ENCODE data around the gene CCDC106. TPM values are rescaled to one million over a fixed set of nuclear protein-coding genes. Genes with fewer than 3 reads are reported as not detected.

CCDC106 gene
- total RNA-seq, 1 experiment from 2014 or later: 21.1 TPM

DNA sequence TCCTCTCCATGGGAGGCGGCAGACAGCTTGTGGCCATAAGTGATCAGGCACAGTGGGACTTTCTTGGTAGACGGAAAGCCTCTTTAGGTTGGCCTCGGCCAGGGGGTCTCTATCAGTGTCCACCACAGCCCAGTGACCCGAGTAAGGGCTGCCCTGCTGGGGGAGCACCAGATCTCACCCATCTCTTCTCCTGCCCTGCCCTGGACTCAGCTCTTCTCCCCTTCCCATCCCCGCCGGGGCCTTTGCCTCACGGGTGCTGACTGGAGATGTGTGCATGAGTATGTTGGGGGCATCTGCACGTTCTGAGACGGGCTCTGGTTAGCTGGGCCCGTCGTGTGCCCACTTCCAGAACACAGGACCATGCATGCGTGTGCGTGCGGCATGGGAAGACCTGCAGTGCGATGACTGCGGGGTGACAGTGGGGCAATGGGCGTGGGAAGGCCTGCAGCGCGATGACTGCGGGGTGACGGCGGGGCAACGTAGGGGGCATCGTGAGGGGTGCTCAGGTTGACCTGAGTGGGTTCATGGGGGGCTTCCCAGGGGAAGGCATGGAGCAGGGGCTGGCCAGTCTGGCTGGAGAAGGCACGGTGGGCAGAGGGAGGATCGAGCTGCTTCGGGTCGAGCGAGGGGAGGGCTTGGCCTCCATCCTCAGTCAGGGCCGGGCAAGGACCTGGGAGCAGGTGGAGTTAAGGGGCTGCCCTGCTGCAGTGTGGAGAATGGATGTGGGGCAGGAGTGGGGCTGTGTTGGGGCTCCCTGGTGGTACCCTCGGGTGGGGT is 42.9 kb downstream of the CCDC106 start (continued):
- TF ChIP-seq, protein P1, sequence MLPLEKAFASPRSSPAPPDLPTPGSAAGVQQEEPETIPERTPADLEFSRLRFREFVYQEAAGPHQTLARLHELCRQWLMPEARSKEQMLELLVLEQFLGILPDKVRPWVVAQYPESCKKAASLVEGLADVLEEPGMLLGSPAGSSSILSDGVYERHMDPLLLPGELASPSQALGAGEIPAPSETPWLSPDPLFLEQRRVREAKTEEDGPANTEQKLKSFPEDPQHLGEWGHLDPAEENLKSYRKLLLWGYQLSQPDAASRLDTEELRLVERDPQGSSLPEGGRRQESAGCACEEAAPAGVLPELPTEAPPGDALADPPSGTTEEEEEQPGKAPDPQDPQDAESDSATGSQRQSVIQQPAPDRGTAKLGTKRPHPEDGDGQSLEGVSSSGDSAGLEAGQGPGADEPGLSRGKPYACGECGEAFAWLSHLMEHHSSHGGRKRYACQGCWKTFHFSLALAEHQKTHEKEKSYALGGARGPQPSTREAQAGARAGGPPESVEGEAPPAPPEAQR (CRISPR knock-in tag; IDR thresholded peaks at IDR 0.05): no peak
- TF ChIP-seq TCF7 (CRISPR knock-in tag; IDR thresholded peaks at IDR 0.05; ENCODE audit: low read depth) (no peak), SMAD4 (CRISPR knock-in tag; IDR thresholded peaks at IDR 0.05) (no peak), SOX15 (CRISPR knock-in tag; IDR thresholded peaks at IDR 0.05) (no peak)
- TF ChIP-seq, protein P2, sequence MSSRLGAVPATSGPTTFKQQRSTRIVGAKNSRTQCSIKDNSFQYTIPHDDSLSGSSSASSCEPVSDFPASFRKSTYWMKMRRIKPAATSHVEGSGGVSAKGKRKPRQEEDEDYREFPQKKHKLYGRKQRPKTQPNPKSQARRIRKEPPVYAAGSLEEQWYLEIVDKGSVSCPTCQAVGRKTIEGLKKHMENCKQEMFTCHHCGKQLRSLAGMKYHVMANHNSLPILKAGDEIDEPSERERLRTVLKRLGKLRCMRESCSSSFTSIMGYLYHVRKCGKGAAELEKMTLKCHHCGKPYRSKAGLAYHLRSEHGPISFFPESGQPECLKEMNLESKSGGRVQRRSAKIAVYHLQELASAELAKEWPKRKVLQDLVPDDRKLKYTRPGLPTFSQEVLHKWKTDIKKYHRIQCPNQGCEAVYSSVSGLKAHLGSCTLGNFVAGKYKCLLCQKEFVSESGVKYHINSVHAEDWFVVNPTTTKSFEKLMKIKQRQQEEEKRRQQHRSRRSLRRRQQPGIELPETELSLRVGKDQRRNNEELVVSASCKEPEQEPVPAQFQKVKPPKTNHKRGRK (CRISPR knock-in tag; IDR thresholded peaks at IDR 0.05; ENCODE audit: borderline replicate concordance): no peak
- TF ChIP-seq, protein P3, sequence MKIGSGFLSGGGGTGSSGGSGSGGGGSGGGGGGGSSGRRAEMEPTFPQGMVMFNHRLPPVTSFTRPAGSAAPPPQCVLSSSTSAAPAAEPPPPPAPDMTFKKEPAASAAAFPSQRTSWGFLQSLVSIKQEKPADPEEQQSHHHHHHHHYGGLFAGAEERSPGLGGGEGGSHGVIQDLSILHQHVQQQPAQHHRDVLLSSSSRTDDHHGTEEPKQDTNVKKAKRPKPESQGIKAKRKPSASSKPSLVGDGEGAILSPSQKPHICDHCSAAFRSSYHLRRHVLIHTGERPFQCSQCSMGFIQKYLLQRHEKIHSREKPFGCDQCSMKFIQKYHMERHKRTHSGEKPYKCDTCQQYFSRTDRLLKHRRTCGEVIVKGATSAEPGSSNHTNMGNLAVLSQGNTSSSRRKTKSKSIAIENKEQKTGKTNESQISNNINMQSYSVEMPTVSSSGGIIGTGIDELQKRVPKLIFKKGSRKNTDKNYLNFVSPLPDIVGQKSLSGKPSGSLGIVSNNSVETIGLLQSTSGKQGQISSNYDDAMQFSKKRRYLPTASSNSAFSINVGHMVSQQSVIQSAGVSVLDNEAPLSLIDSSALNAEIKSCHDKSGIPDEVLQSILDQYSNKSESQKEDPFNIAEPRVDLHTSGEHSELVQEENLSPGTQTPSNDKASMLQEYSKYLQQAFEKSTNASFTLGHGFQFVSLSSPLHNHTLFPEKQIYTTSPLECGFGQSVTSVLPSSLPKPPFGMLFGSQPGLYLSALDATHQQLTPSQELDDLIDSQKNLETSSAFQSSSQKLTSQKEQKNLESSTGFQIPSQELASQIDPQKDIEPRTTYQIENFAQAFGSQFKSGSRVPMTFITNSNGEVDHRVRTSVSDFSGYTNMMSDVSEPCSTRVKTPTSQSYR (CRISPR knock-in tag; IDR thresholded peaks at IDR 0.05): no peak
- TF ChIP-seq, protein P4, sequence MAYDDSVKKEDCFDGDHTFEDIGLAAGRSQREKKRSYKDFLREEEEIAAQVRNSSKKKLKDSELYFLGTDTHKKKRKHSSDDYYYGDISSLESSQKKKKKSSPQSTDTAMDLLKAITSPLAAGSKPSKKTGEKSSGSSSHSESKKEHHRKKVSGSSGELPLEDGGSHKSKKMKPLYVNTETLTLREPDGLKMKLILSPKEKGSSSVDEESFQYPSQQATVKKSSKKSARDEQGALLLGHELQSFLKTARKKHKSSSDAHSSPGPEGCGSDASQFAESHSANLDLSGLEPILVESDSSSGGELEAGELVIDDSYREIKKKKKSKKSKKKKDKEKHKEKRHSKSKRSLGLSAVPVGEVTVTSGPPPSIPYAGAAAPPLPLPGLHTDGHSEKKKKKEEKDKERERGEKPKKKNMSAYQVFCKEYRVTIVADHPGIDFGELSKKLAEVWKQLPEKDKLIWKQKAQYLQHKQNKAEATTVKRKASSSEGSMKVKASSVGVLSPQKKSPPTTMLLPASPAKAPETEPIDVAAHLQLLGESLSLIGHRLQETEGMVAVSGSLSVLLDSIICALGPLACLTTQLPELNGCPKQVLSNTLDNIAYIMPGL (CRISPR knock-in tag; IDR thresholded peaks at IDR 0.05): no peak
- TF ChIP-seq, protein P5, sequence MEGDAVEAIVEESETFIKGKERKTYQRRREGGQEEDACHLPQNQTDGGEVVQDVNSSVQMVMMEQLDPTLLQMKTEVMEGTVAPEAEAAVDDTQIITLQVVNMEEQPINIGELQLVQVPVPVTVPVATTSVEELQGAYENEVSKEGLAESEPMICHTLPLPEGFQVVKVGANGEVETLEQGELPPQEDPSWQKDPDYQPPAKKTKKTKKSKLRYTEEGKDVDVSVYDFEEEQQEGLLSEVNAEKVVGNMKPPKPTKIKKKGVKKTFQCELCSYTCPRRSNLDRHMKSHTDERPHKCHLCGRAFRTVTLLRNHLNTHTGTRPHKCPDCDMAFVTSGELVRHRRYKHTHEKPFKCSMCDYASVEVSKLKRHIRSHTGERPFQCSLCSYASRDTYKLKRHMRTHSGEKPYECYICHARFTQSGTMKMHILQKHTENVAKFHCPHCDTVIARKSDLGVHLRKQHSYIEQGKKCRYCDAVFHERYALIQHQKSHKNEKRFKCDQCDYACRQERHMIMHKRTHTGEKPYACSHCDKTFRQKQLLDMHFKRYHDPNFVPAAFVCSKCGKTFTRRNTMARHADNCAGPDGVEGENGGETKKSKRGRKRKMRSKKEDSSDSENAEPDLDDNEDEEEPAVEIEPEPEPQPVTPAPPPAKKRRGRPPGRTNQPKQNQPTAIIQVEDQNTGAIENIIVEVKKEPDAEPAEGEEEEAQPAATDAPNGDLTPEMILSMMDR (IDR thresholded peaks at IDR 0.05): no peak

DNA sequence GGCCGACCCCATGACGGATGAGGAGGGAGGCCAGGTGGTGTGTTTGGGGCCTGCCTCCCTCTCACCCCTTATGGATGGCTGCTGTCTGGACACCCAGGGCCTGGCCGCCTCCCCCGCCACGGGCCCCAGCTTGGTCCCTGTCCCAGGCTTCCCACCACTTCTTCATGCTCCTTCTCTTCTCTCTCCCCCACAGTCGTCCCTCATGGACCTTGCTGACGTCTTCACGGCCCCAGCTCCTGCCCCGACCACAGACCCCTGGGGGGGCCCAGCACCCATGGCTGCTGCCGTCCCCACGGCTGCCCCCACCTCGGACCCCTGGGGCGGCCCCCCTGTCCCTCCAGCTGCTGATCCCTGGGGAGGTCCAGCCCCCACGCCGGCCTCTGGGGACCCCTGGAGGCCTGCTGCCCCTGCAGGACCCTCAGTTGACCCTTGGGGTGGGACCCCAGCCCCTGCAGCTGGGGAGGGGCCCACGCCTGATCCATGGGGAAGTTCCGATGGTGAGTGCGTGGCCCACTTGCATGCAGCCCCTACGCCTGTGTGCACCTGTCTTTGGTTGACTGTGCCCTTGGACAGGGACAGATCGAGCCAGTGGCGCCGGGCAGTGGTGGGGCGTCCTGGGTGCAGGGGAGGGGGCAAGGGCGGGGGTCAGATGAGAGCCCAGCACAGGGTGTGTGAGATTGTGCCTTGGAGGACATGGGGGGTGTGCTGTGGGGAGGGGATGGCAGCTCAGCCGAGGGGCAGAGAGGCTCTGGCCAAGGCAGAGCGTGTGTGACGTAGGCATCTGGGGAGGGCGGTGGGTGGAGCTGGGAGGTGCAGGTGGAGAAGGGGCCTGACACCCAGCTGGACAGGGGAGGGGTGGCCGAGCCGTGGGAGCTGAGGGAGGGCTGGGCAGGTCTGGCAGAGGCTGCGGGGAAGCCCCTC is 43.8 kb downstream of the CCDC106 start:
- DNase-seq (ENCODE audit: low spot score): no peak
- ChIA-PET POLR2A (no interaction called here), CTCF (no interaction called here)
- Mint-ChIP-seq H3K27me3 (ENCODE audit: low read depth) (no peaks in the 10 kb centered on the region), H3K27ac (no peak overlapping the region), H3K4me3 (no peak overlapping the region), H3K4me1 (no peaks in the 10 kb centered on the region), H3K36me3 (peaks cover 13% of the 10 kb centered on the region; the same call in 1 of the 2 replicates), H3K9me3 (no peaks in the 10 kb centered on the region)
- no peak for ATAC-seq
- TF ChIP-seq, protein P3 (CRISPR knock-in tag; IDR thresholded peaks at IDR 0.05): no peak
- TF ChIP-seq RELA (CRISPR knock-in tag; IDR thresholded peaks at IDR 0.05; ENCODE audit: borderline replicate concordance): no peak
- no peak for TF ChIP-seq GABPB1 (CRISPR knock-in tag; IDR thresholded peaks at IDR 0.05)
- no peak for TF ChIP-seq ZNF416 (CRISPR knock-in tag; IDR thresholded peaks at IDR 0.05)
- TF ChIP-seq RORB (CRISPR knock-in tag; IDR thresholded peaks at IDR 0.05): no peak
- TF ChIP-seq, protein P6, sequence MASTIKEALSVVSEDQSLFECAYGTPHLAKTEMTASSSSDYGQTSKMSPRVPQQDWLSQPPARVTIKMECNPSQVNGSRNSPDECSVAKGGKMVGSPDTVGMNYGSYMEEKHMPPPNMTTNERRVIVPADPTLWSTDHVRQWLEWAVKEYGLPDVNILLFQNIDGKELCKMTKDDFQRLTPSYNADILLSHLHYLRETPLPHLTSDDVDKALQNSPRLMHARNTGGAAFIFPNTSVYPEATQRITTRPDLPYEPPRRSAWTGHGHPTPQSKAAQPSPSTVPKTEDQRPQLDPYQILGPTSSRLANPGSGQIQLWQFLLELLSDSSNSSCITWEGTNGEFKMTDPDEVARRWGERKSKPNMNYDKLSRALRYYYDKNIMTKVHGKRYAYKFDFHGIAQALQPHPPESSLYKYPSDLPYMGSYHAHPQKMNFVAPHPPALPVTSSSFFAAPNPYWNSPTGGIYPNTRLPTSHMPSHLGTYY (CRISPR knock-in tag; IDR thresholded peaks at IDR 0.05): no peak
- TF ChIP-seq, protein P7, sequence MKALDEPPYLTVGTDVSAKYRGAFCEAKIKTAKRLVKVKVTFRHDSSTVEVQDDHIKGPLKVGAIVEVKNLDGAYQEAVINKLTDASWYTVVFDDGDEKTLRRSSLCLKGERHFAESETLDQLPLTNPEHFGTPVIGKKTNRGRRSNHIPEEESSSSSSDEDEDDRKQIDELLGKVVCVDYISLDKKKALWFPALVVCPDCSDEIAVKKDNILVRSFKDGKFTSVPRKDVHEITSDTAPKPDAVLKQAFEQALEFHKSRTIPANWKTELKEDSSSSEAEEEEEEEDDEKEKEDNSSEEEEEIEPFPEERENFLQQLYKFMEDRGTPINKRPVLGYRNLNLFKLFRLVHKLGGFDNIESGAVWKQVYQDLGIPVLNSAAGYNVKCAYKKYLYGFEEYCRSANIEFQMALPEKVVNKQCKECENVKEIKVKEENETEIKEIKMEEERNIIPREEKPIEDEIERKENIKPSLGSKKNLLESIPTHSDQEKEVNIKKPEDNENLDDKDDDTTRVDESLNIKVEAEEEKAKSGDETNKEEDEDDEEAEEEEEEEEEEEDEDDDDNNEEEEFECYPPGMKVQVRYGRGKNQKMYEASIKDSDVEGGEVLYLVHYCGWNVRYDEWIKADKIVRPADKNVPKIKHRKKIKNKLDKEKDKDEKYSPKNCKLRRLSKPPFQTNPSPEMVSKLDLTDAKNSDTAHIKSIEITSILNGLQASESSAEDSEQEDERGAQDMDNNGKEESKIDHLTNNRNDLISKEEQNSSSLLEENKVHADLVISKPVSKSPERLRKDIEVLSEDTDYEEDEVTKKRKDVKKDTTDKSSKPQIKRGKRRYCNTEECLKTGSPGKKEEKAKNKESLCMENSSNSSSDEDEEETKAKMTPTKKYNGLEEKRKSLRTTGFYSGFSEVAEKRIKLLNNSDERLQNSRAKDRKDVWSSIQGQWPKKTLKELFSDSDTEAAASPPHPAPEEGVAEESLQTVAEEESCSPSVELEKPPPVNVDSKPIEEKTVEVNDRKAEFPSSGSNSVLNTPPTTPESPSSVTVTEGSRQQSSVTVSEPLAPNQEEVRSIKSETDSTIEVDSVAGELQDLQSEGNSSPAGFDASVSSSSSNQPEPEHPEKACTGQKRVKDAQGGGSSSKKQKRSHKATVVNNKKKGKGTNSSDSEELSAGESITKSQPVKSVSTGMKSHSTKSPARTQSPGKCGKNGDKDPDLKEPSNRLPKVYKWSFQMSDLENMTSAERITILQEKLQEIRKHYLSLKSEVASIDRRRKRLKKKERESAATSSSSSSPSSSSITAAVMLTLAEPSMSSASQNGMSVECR (CRISPR knock-in tag; IDR thresholded peaks at IDR 0.05; ENCODE audit: borderline replicate concordance): no peak

Measured in WTC11 (cell line).